GM23338 (cell line): ENCODE data around the gene BTNL8. TPM values are rescaled to one million over a fixed set of nuclear protein-coding genes. Genes with fewer than 3 reads are reported as not detected.

Experiments
- ATAC-seq: fragments of 200-7000 bp; cut with Tn5 transposase; 3 replicates; pipeline ENCODE4 v1.9.1; 2020
- DNase-seq: peaks from one replicate; pipeline ENCODE4 v3.0.0-alpha.2; 2015; ENCODE audit warnings: low spot score
- H2AFZ ChIP-seq: fragments of 200-600 bp; sonication (generic); 2 replicates; pipeline ENCODE4 v1.8.0; 2016; ENCODE audit warnings: antibody characterized with exemption, mild to moderate bottlenecking, moderate library complexity
- H3F3A ChIP-seq: fragments of 200-600 bp; sonication (generic); replicated peaks from 2 replicates; pipeline ENCODE4 v1.8.0; 2017; ENCODE audit warnings: antibody characterized with exemption, mixed run types, low read depth
- H3K27ac ChIP-seq: fragments of 200-600 bp; sonication (generic); 2 replicates; pipeline ENCODE4 v1.6.1; 2016; ENCODE audit warnings: low read depth
- H3K27me3 ChIP-seq: fragments of 200-600 bp; sonication (generic); 2 replicates; pipeline ENCODE4 v1.8.0; 2016; ENCODE audit warnings: mild to moderate bottlenecking, mixed run types, moderate library complexity; ENCODE audit not compliant: insufficient read depth
- H3K36me3 ChIP-seq: fragments of 200-600 bp; sonication (generic); 2 replicates; pipeline ENCODE4 v1.8.0; 2016; ENCODE audit warnings: mild to moderate bottlenecking; ENCODE audit not compliant: insufficient read depth
- H3K4me1 ChIP-seq: fragments of 200-600 bp; sonication (generic); 2 replicates; pipeline ENCODE4 v1.8.0; 2016; ENCODE audit warnings: mild to moderate bottlenecking, moderate library complexity; ENCODE audit not compliant: insufficient read depth
- H3K4me2 ChIP-seq: fragments of 200-600 bp; sonication (generic); 2 replicates; pipeline ENCODE4 v1.7.1; 2017; ENCODE audit warnings: mixed run types
- H3K4me3 ChIP-seq: fragments of 200-600 bp; sonication (generic); 2 replicates; pipeline ENCODE4 v1.6.1; 2016; ENCODE audit warnings: mixed run types
- H3K79me2 ChIP-seq: fragments of 200-600 bp; sonication (generic); replicated peaks from 2 replicates; pipeline ENCODE4 v1.8.0; 2017; ENCODE audit warnings: mild to moderate bottlenecking; ENCODE audit not compliant: insufficient read depth
- H3K9me2 ChIP-seq: fragments of 200-600 bp; sonication (generic); 2 replicates; pipeline ENCODE4 v1.8.0; 2017; ENCODE audit not compliant: insufficient read depth
- H4K20me1 ChIP-seq: fragments of 200-600 bp; sonication (generic); replicated peaks from 2 replicates; pipeline ENCODE4 v1.8.0; 2017; ENCODE audit warnings: mild to moderate bottlenecking; ENCODE audit not compliant: insufficient read depth
- H3K27ac Mint-ChIP-seq: 2 replicates; pipeline ENCODE4 v1.8.0; 2020; ENCODE audit warnings: inconsistent platforms, mild to moderate bottlenecking, moderate library complexity, mixed read lengths
- H3K27me3 Mint-ChIP-seq: 3 replicates; pipeline ENCODE4 v1.8.0; 2022; ENCODE audit warnings: low read depth, mild to moderate bottlenecking, moderate library complexity, mixed read lengths, inconsistent platforms; ENCODE audit not compliant: insufficient read depth, poor library complexity
- H3K36me3 Mint-ChIP-seq: 3 replicates; pipeline ENCODE4 v1.8.0; 2021; ENCODE audit warnings: low read depth, mild to moderate bottlenecking, inconsistent platforms, moderate library complexity, mixed read lengths
- H3K4me1 Mint-ChIP-seq: 3 replicates; pipeline ENCODE4 v1.8.0; 2020; ENCODE audit warnings: mild to moderate bottlenecking, inconsistent platforms, mixed read lengths
- H3K4me3 Mint-ChIP-seq: 3 replicates; pipeline ENCODE4 v1.8.0; 2021; ENCODE audit warnings: moderate library complexity, mild to moderate bottlenecking, inconsistent platforms, mixed read lengths
- H3K9me3 Mint-ChIP-seq: 3 replicates; pipeline ENCODE4 v1.8.0; 2020; ENCODE audit warnings: moderate library complexity, mild to moderate bottlenecking, inconsistent platforms, mixed read lengths
- CREB1 ChIP-seq: fragments of 250-450 bp; sonication (Bioruptor Pico); IDR thresholded peaks from 2 replicates; pipeline ENCODE4 v1.5.0; 2020; ENCODE audit warnings: low read depth, mild to moderate bottlenecking, moderate library complexity
- EZH2phosphoT487 ChIP-seq: fragments of 200-600 bp; sonication (generic); IDR thresholded peaks from one replicate; pipeline ENCODE4 v1.8.1; 2018; ENCODE audit warnings: antibody characterized with exemption; ENCODE audit not compliant: unreplicated experiment
- JUNB ChIP-seq: IDR thresholded peaks from one replicate; pipeline ENCODE4 v1.6.1; 2016; ENCODE audit warnings: antibody characterized with exemption; ENCODE audit not compliant: unreplicated experiment
- STAT1 ChIP-seq: IDR thresholded peaks from one replicate; pipeline ENCODE4 v1.6.1; 2016; ENCODE audit warnings: antibody characterized with exemption; ENCODE audit not compliant: unreplicated experiment
- ZNF114 ChIP-seq: fragments of 250-450 bp; sonication (Bioruptor Pico); IDR thresholded peaks from 2 replicates; pipeline ENCODE4 v1.5.0; 2020; ENCODE audit warnings: mild to moderate bottlenecking, moderate library complexity
- ZNF331 ChIP-seq: fragments of 250-450 bp; sonication (Bioruptor Pico); IDR thresholded peaks from 2 replicates; pipeline ENCODE4 v1.5.0; 2020; ENCODE audit warnings: low read depth, mild to moderate bottlenecking, moderate library complexity
- polyA plus RNA-seq: library from polyadenylated mRNA; unstranded; fragments of >200 nt; fragmentation: Nextera tagmentation; extraction: Ambion mirVana; gene quantifications from 2 replicates; pipeline ENCODE4 v1.2.1, GENCODE V29; 2016
- total RNA-seq: library from RNA; depleted of rRNA; stranded (reverse); fragments of >200 nt; shearing (Covaris generic); gene quantifications from 2 replicates; pipeline ENCODE4 v1.2.3, GENCODE V29; 2014
- TF ChIP-seq, protein P1 (sequence below), 2 experiments: fragments of 200-600 bp in 1 of 2; sonication (generic) in 1 of 2; conservative IDR thresholded peaks; 2 replicates each; pipeline versions ENCODE4 v1.5.1 to v1.6.1; 2016 to 2017; ENCODE audit warnings: antibody characterized with exemption in 2 of 2, low read depth in 2 of 2, mild to moderate bottlenecking in 2 of 2, moderate library complexity in 1 of 2
- TF ChIP-seq, protein P2 (sequence below): IDR thresholded peaks from 2 replicates; pipeline ENCODE4 v1.6.1; 2016; ENCODE audit warnings: antibody characterized with exemption
- TF ChIP-seq, protein P3 (sequence below): IDR thresholded peaks from one replicate; pipeline ENCODE4 v1.6.1; 2018; ENCODE audit warnings: antibody characterized with exemption; ENCODE audit not compliant: unreplicated experiment

Gene BTNL8
- total and polyA plus RNA-seq, 2 experiments from 2014 or later, result 0.23 TPM; not detected in 1

DNA sequence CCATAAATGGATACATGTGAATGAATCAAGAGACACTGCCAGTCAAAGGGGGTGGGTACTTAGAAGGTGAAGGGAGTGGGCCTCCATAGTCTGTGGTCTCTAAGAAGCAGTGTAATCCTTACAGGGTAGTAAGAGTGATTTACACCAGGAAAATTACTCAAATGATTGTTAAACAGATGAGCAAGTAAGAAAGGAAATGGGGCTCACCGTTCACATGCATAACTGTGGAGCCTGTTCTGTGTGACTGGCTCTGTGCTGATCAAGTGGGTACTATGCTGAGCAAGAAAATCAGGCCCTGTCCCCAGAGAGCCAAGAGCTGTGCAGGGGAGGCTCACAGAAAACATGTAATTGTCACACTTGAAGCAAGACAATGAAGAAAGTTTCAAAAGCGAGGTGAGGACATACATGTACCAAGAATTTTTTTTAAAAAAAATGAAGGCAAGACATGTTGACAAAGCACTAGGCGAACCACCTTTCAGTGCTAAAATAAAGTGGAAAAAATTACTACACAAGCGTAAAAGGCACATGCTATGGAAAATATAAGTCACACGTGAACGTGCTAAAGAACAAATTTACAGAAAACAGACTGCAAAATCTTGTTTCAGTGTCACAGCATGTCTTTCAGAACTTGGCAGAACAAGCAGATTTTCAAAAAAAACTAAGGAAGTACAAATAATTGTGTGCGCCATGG is 2.5 kb downstream of the BTNL8 start:
- DNase-seq (no peak), ATAC-seq (no peak)
- H3K27ac ChIP-seq, result no peak overlapping the region
- H3K27me3 Mint-ChIP-seq, result no peaks in the 10 kb centered on the region
- H3K36me3 ChIP-seq, result no peaks in the 10 kb centered on the region
- H3K9me2 ChIP-seq, result no peaks in the 10 kb centered on the region
- no peaks in the 10 kb centered on the region for H4K20me1 ChIP-seq
- no peaks in the 10 kb centered on the region for H3K79me2 ChIP-seq
- H3K4me2 ChIP-seq, result no peak overlapping the region
- no peak overlapping the region for H2AFZ ChIP-seq
- no peaks in the 10 kb centered on the region for H3K27me3 ChIP-seq
- no peaks in the 10 kb centered on the region for H3K4me1 ChIP-seq
- no peak for TF ChIP-seq ZNF114 (CRISPR knock-in tag)
- H3K4me3 Mint-ChIP-seq, result no peak overlapping the region
- peaks cover 3% of the 10 kb centered on the region; the same call in 2 of the 3 replicates for H3K9me3 Mint-ChIP-seq
- no peaks in the 10 kb centered on the region for H3K36me3 Mint-ChIP-seq
- no peak overlapping the region for H3K27ac Mint-ChIP-seq
- no peaks in the 10 kb centered on the region for H3K4me1 Mint-ChIP-seq
- H3F3A ChIP-seq, result no peaks in the 10 kb centered on the region
- H3K4me3 ChIP-seq, result no peak overlapping the region

DNA sequence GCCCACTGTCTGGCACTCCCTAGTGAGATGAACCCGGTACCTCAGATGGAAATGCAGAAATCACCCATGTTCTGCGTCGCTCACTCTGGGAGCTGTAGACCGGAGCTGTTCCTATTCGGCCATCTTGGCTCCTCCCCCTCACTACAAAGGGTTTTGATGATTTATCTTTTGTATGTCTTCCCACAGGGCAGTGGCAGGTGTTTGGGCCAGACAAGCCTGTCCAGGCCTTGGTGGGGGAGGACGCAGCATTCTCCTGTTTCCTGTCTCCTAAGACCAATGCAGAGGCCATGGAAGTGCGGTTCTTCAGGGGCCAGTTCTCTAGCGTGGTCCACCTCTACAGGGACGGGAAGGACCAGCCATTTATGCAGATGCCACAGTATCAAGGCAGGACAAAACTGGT is 9.4 kb downstream of the BTNL8 start:
- ATAC-seq (no peak), DNase-seq (no peak)
- Mint-ChIP-seq H3K4me3 (no peak overlapping the region), H3K4me1 (peaks cover 28% of the 10 kb centered on the region), H3K27ac (no peak overlapping the region), H3K36me3 (peaks cover 9% of the 10 kb centered on the region; the same call in 2 of the 3 replicates), H3K27me3 (no peaks in the 10 kb centered on the region), H3K9me3 (peaks cover 13% of the 10 kb centered on the region)
- no peaks in the 10 kb centered on the region for H3K36me3 ChIP-seq
- H3K4me3 ChIP-seq, result no peak overlapping the region
- no peaks in the 10 kb centered on the region for H3F3A ChIP-seq
- peaks cover 13% of the 10 kb centered on the region for H3K4me1 ChIP-seq
- no peaks in the 10 kb centered on the region for H4K20me1 ChIP-seq
- H2AFZ ChIP-seq, result peak overlapping the region; percentile 81; the same call in 1 of the 2 replicates
- H3K27me3 ChIP-seq, result no peaks in the 10 kb centered on the region
- no peaks in the 10 kb centered on the region for H3K79me2 ChIP-seq
- no peak overlapping the region for H3K4me2 ChIP-seq
- peaks cover 12% of the 10 kb centered on the region for H3K9me2 ChIP-seq
- no peak overlapping the region for H3K27ac ChIP-seq
- TF ChIP-seq, protein P1, sequence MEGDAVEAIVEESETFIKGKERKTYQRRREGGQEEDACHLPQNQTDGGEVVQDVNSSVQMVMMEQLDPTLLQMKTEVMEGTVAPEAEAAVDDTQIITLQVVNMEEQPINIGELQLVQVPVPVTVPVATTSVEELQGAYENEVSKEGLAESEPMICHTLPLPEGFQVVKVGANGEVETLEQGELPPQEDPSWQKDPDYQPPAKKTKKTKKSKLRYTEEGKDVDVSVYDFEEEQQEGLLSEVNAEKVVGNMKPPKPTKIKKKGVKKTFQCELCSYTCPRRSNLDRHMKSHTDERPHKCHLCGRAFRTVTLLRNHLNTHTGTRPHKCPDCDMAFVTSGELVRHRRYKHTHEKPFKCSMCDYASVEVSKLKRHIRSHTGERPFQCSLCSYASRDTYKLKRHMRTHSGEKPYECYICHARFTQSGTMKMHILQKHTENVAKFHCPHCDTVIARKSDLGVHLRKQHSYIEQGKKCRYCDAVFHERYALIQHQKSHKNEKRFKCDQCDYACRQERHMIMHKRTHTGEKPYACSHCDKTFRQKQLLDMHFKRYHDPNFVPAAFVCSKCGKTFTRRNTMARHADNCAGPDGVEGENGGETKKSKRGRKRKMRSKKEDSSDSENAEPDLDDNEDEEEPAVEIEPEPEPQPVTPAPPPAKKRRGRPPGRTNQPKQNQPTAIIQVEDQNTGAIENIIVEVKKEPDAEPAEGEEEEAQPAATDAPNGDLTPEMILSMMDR (conservative IDR thresholded peaks at IDR 0.05; ENCODE audit: low read depth in 2 of 2), result no peak
- TF ChIP-seq STAT1 (no peak), ZNF331 (CRISPR knock-in tag) (no peak), CREB1 (CRISPR knock-in tag) (no peak), EZH2phosphoT487 (no peak), JUNB (no peak), ZNF114 (CRISPR knock-in tag) (no peak)
- TF ChIP-seq, protein P2, sequence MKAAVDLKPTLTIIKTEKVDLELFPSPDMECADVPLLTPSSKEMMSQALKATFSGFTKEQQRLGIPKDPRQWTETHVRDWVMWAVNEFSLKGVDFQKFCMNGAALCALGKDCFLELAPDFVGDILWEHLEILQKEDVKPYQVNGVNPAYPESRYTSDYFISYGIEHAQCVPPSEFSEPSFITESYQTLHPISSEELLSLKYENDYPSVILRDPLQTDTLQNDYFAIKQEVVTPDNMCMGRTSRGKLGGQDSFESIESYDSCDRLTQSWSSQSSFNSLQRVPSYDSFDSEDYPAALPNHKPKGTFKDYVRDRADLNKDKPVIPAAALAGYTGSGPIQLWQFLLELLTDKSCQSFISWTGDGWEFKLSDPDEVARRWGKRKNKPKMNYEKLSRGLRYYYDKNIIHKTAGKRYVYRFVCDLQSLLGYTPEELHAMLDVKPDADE, result no peak
- TF ChIP-seq, protein P3, sequence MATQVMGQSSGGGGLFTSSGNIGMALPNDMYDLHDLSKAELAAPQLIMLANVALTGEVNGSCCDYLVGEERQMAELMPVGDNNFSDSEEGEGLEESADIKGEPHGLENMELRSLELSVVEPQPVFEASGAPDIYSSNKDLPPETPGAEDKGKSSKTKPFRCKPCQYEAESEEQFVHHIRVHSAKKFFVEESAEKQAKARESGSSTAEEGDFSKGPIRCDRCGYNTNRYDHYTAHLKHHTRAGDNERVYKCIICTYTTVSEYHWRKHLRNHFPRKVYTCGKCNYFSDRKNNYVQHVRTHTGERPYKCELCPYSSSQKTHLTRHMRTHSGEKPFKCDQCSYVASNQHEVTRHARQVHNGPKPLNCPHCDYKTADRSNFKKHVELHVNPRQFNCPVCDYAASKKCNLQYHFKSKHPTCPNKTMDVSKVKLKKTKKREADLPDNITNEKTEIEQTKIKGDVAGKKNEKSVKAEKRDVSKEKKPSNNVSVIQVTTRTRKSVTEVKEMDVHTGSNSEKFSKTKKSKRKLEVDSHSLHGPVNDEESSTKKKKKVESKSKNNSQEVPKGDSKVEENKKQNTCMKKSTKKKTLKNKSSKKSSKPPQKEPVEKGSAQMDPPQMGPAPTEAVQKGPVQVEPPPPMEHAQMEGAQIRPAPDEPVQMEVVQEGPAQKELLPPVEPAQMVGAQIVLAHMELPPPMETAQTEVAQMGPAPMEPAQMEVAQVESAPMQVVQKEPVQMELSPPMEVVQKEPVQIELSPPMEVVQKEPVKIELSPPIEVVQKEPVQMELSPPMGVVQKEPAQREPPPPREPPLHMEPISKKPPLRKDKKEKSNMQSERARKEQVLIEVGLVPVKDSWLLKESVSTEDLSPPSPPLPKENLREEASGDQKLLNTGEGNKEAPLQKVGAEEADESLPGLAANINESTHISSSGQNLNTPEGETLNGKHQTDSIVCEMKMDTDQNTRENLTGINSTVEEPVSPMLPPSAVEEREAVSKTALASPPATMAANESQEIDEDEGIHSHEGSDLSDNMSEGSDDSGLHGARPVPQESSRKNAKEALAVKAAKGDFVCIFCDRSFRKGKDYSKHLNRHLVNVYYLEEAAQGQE, result no peak
